ENCODE measurements around the gene OMP.
A peak's percentile ranks its signal among the peaks of the same experiment; 100 is the strongest.
"Not testable (repeated sequence)": the region's sequence is repeated elsewhere in the genome, so short reads cannot be mapped to it uniquely, and the experiment has no call there.

The OMP gene

DNA sequence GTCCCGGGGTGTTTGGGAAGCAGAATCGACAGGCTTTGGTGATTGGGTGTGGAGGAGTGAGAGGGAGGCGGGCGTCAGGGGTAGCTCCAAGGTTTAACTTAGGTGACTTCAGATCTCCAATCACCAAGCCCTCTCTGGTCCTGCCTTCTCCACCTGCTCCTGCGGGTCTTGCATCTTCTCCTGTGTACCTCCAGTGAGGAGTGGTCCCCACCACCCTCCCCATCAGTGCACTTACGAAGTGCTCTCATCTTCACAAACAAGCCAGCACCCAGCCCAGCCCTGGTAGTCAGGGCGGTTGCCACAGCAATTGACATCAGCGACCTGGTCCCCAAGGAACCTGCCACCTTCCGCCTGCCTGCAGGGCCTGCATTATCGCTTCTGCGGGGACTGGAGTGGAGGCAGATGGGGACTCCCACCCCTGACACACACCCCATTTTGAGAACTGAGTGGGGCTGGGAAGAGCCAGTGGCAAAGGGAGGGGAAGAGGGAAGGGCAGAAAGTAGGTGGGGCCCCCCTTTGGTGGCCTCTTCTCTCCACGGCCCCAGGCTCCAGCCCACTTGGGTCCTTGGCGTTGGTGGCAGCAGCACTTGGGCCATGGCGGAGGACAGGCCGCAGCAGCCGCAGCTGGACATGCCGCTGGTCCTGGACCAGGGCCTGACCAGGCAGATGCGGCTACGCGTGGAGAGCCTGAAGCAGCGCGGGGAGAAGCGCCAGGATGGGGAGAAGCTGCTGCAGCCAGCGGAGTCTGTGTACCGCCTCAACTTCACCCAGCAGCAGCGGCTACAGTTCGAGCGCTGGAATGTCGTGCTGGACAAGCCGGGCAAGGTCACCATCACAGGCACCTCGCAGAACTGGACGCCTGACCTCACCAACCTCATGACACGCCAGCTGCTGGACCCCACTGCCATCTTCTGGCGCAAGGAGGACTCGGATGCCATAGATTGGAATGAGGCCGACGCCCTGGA, at the start of gene OMP:
Gene OMP (plus strand): TSS at position 595 of the 965 bp plus-strand sequence. CDS start 0 bp downstream, at position 595.
- DNase-seq (ENCODE audit: low read depth in 2 of 2) = no peak

DNA sequence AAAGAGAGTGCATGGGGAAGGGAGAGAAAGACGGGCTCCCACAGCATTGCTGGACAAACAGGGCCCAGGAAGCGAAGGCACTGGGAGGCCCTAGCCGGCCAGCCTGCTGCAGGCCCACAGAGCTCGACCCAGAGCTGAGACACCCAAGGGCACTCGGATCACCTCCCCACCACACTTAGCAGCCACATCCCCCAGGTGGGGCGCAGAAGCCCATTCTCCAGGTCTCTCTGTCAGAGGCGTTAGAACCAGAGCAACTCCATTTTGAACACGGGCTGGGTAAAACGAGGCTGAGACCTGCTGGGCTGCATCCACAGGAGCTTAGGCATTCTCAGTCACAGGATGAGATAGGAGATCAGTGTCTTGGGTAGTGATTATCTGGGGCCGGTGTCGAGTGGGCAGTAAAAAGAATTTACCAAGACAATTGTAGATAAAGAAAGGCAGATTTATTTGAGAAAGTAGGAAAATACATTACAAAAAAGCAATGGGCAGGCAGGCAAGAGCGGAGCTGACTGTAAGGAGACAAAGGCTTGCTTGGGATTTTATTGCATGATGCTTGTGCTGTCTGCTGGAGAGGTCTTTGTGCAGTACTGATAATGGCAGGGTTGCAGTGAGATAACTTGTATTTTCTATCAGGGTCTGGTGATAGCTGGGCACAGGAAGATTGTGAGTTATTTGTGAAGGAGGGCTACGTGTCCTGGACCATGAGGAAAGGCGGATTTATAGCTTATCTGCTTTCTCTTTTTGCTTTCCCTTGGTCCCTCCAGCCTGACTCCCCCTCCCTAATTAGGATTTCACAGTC, 49.2 kb upstream of the OMP start:
- DNase-seq (ENCODE audit: low read depth in 2 of 2) = no peak

DNA sequence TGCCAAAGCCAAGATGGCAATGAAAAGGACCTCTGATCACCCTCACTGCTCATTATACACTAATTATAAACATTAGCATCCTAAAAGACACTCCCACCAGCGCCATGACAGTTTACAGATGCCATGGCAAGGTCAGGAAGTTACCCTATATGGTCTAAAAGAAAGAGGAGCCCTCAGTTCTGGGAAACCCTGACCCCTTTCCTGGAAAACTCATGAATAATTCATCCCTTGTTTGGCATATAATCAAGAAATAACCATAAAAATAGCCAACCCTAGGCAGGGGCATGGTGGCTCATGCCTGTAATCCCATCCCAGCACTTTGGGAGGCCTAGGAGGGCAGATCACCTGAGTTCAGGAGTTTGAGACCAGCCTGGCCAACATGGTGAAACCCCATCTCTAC, 48.6 kb upstream of the OMP start:
- DNase-seq (ENCODE audit: low read depth in 2 of 2) = no peak

- no peak for DNase-seq (ENCODE audit: low read depth in 2 of 2)
These were observed 47.5 kb upstream of the OMP start for GRCh38 chr11:77055101-77055561.

- no peak for DNase-seq (ENCODE audit: low read depth in 2 of 2)
These were observed 46.7 kb upstream of the OMP start for GRCh38 chr11:77055913-77056312.

GRCh38 chr11:77056814-77057402, 45.7 kb upstream of the OMP start:
- no peak for DNase-seq (ENCODE audit: low read depth in 2 of 2)

- no peak for DNase-seq (ENCODE audit: low read depth in 2 of 2)
These were observed 44.6 kb upstream of the OMP start for GRCh38 chr11:77057938-77058474.

DNA sequence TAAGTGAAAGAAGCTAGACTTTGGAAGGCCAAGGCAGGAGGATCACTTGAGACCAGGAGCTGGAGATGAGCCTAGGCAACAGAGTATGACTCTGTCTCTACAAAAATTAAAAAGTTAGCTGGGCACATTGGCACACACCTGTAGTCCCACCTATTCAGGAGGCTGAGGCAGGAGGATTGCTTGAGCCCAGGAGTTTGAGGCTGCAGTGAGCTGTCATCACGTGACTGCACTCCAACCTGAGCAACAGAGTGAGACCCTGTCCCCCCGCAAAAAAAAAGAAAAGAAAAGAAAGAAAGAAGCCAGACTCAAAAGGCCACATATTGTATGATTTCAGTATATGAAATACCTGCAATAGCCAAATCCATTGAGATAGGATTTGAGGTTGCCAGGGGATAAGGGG, 43.7 kb upstream of the OMP start:
- no peak for DNase-seq (ENCODE audit: low read depth in 2 of 2)

- no peak for DNase-seq (ENCODE audit: low read depth in 2 of 2)
These were observed 42.8 kb upstream of the OMP start for GRCh38 chr11:77059806-77060205.

GRCh38 chr11:77060234-77060633, 42.4 kb upstream of the OMP start:
- DNase-seq (ENCODE audit: low read depth in 2 of 2) = no peak

GRCh38 chr11:77061258-77061657, 41.4 kb upstream of the OMP start:
- DNase-seq (ENCODE audit: low read depth in 2 of 2) = not testable (repeated sequence)

DNA sequence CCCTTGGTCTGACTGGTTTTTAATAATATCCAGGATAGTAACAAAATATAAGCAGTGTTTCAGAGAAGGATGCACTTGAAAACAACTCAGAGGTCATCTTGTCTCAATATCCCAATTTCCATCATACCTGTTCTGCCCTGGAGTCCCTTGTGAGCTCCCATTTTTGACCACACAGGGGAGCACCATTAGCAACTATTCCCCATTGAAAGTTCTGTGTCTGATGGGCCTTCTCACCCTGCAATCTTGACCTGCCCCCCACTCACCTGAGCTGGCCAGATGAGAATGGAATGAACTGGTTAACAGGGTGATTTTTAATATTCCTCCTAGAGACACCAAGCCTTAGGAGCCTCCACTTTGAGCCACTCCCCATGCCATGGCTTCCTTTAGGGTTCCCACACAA, 39.7 kb upstream of the OMP start:
- DNase-seq (ENCODE audit: low read depth in 2 of 2) = no peak

GRCh38 chr11:77063407-77063806, 39.2 kb upstream of the OMP start:
- no peak for DNase-seq (ENCODE audit: low read depth in 2 of 2)

DNA sequence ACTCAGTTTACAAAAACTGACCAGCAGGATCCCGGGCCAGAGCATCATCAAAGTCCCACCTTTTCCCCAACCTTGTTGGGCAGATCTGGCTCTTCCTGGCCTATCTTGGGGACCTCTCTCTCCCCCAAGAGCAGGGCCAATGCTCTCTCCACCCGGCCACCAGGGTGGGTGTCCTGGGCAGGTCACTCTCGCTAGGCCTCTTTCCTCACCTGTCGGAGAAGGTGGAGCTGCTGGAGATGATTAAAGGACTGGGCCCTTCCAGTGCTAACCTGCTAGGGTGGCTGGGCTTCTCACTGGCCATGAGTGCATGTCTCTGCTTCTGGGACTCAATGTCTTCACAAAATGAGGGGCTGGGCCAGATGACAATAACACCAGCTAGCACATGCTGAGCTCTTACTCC, 38.8 kb upstream of the OMP start:
- DNase-seq (ENCODE audit: low read depth in 2 of 2) = no peak

DNA sequence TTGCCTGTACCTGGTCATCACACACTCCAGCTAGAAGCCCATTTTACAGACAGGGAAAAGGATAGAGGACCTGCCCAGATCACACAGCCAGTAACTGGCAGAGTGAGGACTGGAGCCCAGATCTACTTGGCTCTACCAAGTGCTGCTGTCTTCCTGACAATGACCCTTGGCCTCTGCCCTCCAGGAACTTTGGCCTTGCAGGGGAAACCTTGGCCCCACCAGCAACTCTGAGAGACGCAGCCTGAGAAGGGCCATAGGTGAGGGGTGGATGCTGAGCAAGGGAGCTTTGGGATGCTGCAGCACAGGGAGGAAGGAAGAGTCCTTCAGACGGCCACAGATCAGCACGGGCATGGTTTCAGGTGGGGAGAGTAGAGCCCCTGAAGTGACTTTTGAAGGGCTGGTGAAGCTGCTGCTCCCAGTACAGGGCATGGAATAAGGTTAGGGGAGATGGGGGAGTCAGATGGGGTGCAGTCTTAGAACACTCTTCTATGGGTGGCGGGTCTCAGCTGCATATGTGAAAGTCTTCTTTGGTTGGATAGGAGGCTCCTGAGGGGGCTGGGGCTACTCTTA, 37.9 kb upstream of the OMP start:
- no peak for DNase-seq (ENCODE audit: low read depth in 2 of 2)

GRCh38 chr11:77065878-77066228, 36.8 kb upstream of the OMP start:
- no peak for DNase-seq (ENCODE audit: low read depth in 2 of 2)

- DNase-seq (ENCODE audit: low read depth in 2 of 2) = peak; percentile 79 to 90
These were observed 36.2 kb upstream of the OMP start, which contains the start of gene CAPN5 for GRCh38 chr11:77066229-77067042. TSS of gene CAPN5 (plus strand) at chr11:77066971. CDS start at chr11:77084887, 17,916 bp downstream.

DNA sequence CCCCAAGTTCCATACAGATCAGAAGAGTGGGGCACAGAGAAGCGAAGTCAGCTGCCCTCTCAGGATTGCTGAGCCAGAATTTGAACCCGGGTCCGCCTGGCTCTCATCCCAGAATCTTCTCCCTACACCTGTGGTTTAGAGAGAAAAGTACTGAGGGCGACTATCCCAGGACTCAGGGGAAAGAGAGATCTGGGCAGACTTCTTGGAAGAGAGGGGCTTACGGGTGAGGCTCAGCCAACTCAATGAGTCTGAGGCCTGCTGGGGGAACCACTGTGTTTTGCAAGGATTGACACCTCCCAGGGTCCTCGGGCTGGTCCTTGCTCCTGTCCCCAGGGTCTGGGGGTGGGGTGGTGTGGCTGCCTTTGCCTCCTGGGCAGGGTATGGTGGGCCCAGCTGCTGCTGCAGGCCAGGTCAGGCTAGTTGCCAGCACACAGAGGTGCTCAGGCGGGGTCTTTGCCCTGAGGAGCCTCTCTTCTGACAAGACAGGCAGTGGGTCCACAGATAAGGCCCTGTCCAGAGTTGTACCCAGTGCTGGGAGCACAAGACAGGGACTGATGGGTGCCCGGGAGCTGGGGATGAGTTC, 34.7 kb upstream of the OMP start:
- DNase-seq (ENCODE audit: low read depth in 2 of 2) = no peak

DNA sequence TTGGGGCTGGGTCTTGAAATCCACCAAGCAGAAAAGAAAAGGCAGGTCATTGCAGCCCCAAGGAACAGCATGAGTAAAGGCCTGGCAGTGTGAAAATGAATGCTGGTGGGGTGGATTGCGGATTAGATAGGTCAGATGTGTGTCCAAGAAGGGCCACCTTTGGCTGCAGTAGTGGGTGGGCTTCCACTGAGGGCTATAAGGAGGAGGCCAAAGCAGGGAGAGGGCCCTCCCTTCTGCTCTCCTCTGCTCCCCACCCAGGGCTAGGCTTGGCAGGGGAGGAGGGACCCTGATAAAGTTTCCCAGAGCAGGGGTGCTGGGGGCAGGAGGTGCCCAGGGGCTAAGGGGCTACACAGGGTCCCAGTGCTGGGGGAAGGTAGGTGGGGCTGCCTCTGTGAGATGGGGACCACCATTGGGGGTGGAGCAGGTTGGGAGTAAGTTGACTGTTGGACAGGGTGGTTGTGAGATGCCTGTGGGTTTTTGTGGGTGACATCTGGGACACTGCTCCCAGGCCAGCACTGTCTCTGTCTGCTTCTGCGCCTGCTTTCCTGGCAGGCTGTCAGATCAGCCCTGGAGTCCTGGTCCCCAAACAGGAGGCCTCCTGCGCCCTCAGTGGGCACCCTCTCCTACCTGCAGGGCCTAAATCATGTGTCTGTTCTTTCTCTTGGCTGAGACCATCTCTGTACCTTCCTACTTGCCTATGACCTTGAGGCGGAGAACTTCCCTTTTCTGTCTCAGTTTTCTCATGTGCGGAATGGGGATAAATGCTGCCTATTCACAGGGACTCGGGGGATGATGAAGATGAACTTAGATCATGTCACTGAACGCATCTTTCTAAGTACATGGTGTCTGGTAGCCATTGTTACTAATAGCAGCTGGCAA, 33.9 kb upstream of the OMP start:
- no peak for DNase-seq (ENCODE audit: low read depth in 2 of 2)
